ENCODE results near the gene ZNF595.
"Not testable (repeated sequence)": the region's sequence is repeated elsewhere in the genome, so short reads cannot be mapped to it uniquely, and the experiment has no call there.

ZNF595 gene

GRCh38 chr4:86559-87324 lies 33.6 kb downstream of the ZNF595 start:
- not testable (repeated sequence) for DNase-seq

- no peak for DNase-seq
These were observed 45.3 kb downstream of the ZNF595 start for GRCh38 chr4:98386-98785.

GRCh38 chr4:99863-100262 lies 46.7 kb downstream of the ZNF595 start:
- no peak for DNase-seq

GRCh38 chr4:107083-107443 lies 53.9 kb downstream of the ZNF595 start:
- DNase-seq: no peak

GRCh38 chr4:107444-108429 lies 54.6 kb downstream of the ZNF595 start:
- no peak for DNase-seq

GRCh38 chr4:112771-113170 lies 59.6 kb downstream of the ZNF595 start:
- no peak for DNase-seq

- DNase-seq: no peak
These were observed 60.6 kb downstream of the ZNF595 start for GRCh38 chr4:113732-114131.

GRCh38 chr4:114149-114548 lies 61.0 kb downstream of the ZNF595 start:
- DNase-seq: no peak

GRCh38 chr4:116499-116898 lies 63.4 kb downstream of the ZNF595 start:
- DNase-seq: no peak

- no peak for DNase-seq
These were observed 67.5 kb downstream of the ZNF595 start for GRCh38 chr4:120616-121015.

- DNase-seq: no peak
These were observed 68.4 kb downstream of the ZNF595 start for GRCh38 chr4:121408-122084.

GRCh38 chr4:123922-124274 lies 70.8 kb downstream of the ZNF595 start:
- not testable (repeated sequence) for DNase-seq

GRCh38 chr4:124275-125081 lies 71.4 kb downstream of the ZNF595 start, which contains the start of gene ZNF718:
Gene ZNF718, plus strand, starts transcription at chr4:124501. Its CDS starts 170 bp downstream, at chr4:124671.
- DNase-seq: peak; percentile 97

GRCh38 chr4:125091-125771 lies 72.1 kb downstream of the ZNF595 start:
- peak; percentile 39 for DNase-seq

- DNase-seq: no peak
These were observed 72.7 kb downstream of the ZNF595 start for GRCh38 chr4:125833-126232.

- DNase-seq: no peak
These were observed 79.4 kb downstream of the ZNF595 start for GRCh38 chr4:132483-132882.
